Neural cell (in vitro differentiated cells): ENCODE results near the gene BCAN.

Source experiments
- CTCF ChIP-seq: fragments of 450-650 bp; IDR thresholded peaks from 2 replicates; pipeline ENCODE4 v1.5.1; 2014; ENCODE audit warnings: antibody characterized with exemption, mild to moderate bottlenecking, moderate library complexity; ENCODE audit not compliant: poor library complexity, severe bottlenecking
- EP300 ChIP-seq: fragments of 450-650 bp; conservative IDR thresholded peaks from 2 replicates; pipeline ENCODE4 v1.6.1; 2014; ENCODE audit warnings: antibody characterized with exemption, mild to moderate bottlenecking, moderate library complexity; ENCODE audit not compliant: poor library complexity, severe bottlenecking
- EZH2 ChIP-seq: fragments of 200-600, 300-800 bp; shearing (Covaris generic), sonication (generic); IDR thresholded peaks from 2 replicates; pipeline ENCODE4 v1.6.1; 2014; ENCODE audit warnings: antibody characterized with exemption, low read length, borderline replicate concordance, mild to moderate bottlenecking; ENCODE audit not compliant: insufficient read depth, poor library complexity, severe bottlenecking
- MXI1 ChIP-seq: fragments of 450-650 bp; conservative IDR thresholded peaks from 2 replicates; pipeline ENCODE4 v1.6.1; 2014; ENCODE audit warnings: antibody characterized with exemption, mild to moderate bottlenecking; ENCODE audit not compliant: poor library complexity, severe bottlenecking
- POLR2AphosphoS5 ChIP-seq: IDR thresholded peaks from 2 replicates; pipeline ENCODE4 v1.6.1; 2012
- RAD21 ChIP-seq: fragments of 450-650 bp; conservative IDR thresholded peaks from 2 replicates; pipeline ENCODE4 v1.6.1; 2014; ENCODE audit warnings: antibody characterized with exemption, mild to moderate bottlenecking, moderate library complexity
- REST ChIP-seq: IDR thresholded peaks from 2 replicates; pipeline ENCODE4 v1.6.1; 2012; ENCODE audit warnings: borderline replicate concordance

GRCh38 chr1:156645666-156646065 is 3.7 kb downstream of the BCAN start:
- TF ChIP-seq CTCF (no peak), EZH2 (no peak), REST (no peak), RAD21 (no peak), MXI1 (no peak), EP300 (no peak), POLR2AphosphoS5 (no peak)
